Measurements from ENCODE around the gene UBE2L3.
"Not testable (repeated sequence)": the region's sequence is repeated elsewhere in the genome, so short reads cannot be mapped to it uniquely, and the experiment has no call there.

Gene UBE2L3

GRCh38 chr22:21629255-21630149, 62.0 kb downstream of the UBE2L3 start, which contains the start of gene YDJC:
YDJC (minus strand) TSS chr22:21630022; CDS start chr22:21630014, 8 bp downstream.
- DNase-seq: peak; percentile 97

GRCh38 chr22:21631025-21631424, 63.5 kb downstream of the UBE2L3 start:
- DNase-seq: no peak

GRCh38 chr22:21632237-21632895, 64.9 kb downstream of the UBE2L3 start, which contains the start of gene CCDC116:
CCDC116 (plus strand) TSS chr22:21632760; CDS start chr22:21633182, 422 bp downstream.
- peak in 1 of 2 donors; percentile 63 for DNase-seq

GRCh38 chr22:21632931-21633330, 65.4 kb downstream of the UBE2L3 start:
- no peak for DNase-seq

GRCh38 chr22:21633481-21633880, 66.0 kb downstream of the UBE2L3 start:
- no peak for DNase-seq

GRCh38 chr22:21634081-21634480, 66.6 kb downstream of the UBE2L3 start:
- DNase-seq: no peak

- DNase-seq: no peak
Measured at GRCh38 chr22:21634844-21635243, 67.3 kb downstream of the UBE2L3 start.

- no peak for DNase-seq
Measured at GRCh38 chr22:21635771-21636510, 68.4 kb downstream of the UBE2L3 start.

- DNase-seq: no peak
Measured at GRCh38 chr22:21636629-21637218, 69.2 kb downstream of the UBE2L3 start.

- not testable (repeated sequence) for DNase-seq
Measured at GRCh38 chr22:21637450-21637849, 69.9 kb downstream of the UBE2L3 start.

- no peak for DNase-seq
Measured at GRCh38 chr22:21639359-21639758, 71.8 kb downstream of the UBE2L3 start.

- DNase-seq: no peak
Measured at GRCh38 chr22:21640810-21641209, 73.3 kb downstream of the UBE2L3 start.

GRCh38 chr22:21641417-21641788, 73.9 kb downstream of the UBE2L3 start:
- no peak for DNase-seq

- DNase-seq: peak; percentile 97
Measured at GRCh38 chr22:21641789-21642583, 74.5 kb downstream of the UBE2L3 start, which contains the start of gene SDF2L1. SDF2L1 (plus strand) TSS chr22:21642302; CDS start chr22:21642337, 35 bp downstream.

GRCh38 chr22:21642584-21643448, 75.3 kb downstream of the UBE2L3 start:
- DNase-seq: peak; percentile 58 to 63

GRCh38 chr22:21643533-21644357, 76.2 kb downstream of the UBE2L3 start:
- DNase-seq: no peak

GRCh38 chr22:21645513-21645912, 78.0 kb downstream of the UBE2L3 start:
- not testable (repeated sequence) for DNase-seq

GRCh38 chr22:21646608-21647590, 79.4 kb downstream of the UBE2L3 start:
- peak; percentile 59 to 64 for DNase-seq

GRCh38 chr22:21650280-21650679, 82.8 kb downstream of the UBE2L3 start:
- no peak for DNase-seq
